BJ (cell line): ENCODE results near the gene HOXA1. TPM values are rescaled to one million over a fixed set of nuclear protein-coding genes. Genes with fewer than 3 reads are reported as not detected.

Experiments
- CTCF ChIA-PET: fragments of 350-600 bp; formaldehyde crosslinking; extraction: SDS; loops from one replicate; lab custom pipeline; 2021; ENCODE audit warnings: antibody characterized with exemption, inconsistent platforms; lab: Yijun Ruan, JAX
- POLR2A ChIA-PET: fragments of 300-600 bp; sonication (Branson Sonifier 250); formaldehyde crosslinking; extraction: SDS; loops from one replicate; lab custom pipeline; 2021; ENCODE audit warnings: antibody characterized with exemption; lab: Charles Lee
- DNase-seq: peaks from one replicate; pipeline ENCODE4 v3.0.0-alpha.2; 2011; ENCODE audit warnings: low read depth
- H3K27me3 ChIP-seq: 2 replicates; pipeline ENCODE4 v1.6.0; 2011; ENCODE audit warnings: low read length; ENCODE audit not compliant: control insufficient read depth, insufficient read depth
- H3K36me3 ChIP-seq: 2 replicates; pipeline ENCODE4 v1.5.1; 2011; ENCODE audit warnings: low read length; ENCODE audit not compliant: control insufficient read depth, insufficient read depth
- H3K4me3 ChIP-seq: 2 replicates; pipeline ENCODE4 v1.5.1; 2011; ENCODE audit warnings: low read depth, mild to moderate bottlenecking, control low read depth, low read length
- polyA plus RNA-seq: library from polyadenylated mRNA; depleted of rRNA; stranded (reverse); fragments of >200 nt; gene quantifications from 2 replicates; pipeline ENCODE4 v1.2.3, GENCODE V29; 2011
- TF ChIP-seq, protein P1 (sequence below): IDR thresholded peaks from 2 replicates; pipeline ENCODE4 v1.5.1; 2011; ENCODE audit warnings: low read depth, mild to moderate bottlenecking, control low read depth, inconsistent platforms, low read length, moderate library complexity; ENCODE audit not compliant: insufficient read depth

The HOXA1 gene
- polyA plus RNA-seq, 1 experiment = 0.91 TPM

DNA sequence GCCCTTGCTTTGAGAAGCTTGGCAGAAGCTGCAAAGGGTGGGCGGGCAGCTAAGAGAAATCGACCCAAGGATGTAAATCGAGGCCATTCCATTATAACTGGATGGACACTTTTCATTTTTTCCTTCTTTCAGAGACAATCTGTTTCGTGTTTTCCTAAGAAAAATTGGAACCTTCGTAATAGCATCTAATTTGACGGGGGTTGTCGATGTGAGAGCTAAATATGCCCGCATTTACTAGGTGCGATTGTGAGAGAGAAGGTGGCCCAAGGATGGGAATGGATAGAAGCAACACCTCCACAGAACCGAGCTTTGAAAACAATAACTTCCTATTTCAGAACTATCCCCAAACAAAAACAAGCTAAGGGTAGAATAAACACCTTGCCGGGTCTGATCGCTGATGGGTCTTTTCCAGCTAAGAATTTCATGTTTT lies 35.6 kb upstream of the HOXA1 start:
- H3K27me3 ChIP-seq = no peaks in the 10 kb centered on the region
- ChIA-PET POLR2A (no interaction called here), CTCF (interaction anchor here (0.6 to 2.2 kb wide), 12 partner anchors 8 to 1599 kb away, joined by 3 to 15 read pairs (median 5); partner anchors contain the start of gene HOXA5)
- TF ChIP-seq, protein P1, sequence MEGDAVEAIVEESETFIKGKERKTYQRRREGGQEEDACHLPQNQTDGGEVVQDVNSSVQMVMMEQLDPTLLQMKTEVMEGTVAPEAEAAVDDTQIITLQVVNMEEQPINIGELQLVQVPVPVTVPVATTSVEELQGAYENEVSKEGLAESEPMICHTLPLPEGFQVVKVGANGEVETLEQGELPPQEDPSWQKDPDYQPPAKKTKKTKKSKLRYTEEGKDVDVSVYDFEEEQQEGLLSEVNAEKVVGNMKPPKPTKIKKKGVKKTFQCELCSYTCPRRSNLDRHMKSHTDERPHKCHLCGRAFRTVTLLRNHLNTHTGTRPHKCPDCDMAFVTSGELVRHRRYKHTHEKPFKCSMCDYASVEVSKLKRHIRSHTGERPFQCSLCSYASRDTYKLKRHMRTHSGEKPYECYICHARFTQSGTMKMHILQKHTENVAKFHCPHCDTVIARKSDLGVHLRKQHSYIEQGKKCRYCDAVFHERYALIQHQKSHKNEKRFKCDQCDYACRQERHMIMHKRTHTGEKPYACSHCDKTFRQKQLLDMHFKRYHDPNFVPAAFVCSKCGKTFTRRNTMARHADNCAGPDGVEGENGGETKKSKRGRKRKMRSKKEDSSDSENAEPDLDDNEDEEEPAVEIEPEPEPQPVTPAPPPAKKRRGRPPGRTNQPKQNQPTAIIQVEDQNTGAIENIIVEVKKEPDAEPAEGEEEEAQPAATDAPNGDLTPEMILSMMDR = no peak
- no peak for DNase-seq
- peak overlapping the region; percentile 78 for H3K4me3 ChIP-seq
- no peaks in the 10 kb centered on the region for H3K36me3 ChIP-seq

DNA sequence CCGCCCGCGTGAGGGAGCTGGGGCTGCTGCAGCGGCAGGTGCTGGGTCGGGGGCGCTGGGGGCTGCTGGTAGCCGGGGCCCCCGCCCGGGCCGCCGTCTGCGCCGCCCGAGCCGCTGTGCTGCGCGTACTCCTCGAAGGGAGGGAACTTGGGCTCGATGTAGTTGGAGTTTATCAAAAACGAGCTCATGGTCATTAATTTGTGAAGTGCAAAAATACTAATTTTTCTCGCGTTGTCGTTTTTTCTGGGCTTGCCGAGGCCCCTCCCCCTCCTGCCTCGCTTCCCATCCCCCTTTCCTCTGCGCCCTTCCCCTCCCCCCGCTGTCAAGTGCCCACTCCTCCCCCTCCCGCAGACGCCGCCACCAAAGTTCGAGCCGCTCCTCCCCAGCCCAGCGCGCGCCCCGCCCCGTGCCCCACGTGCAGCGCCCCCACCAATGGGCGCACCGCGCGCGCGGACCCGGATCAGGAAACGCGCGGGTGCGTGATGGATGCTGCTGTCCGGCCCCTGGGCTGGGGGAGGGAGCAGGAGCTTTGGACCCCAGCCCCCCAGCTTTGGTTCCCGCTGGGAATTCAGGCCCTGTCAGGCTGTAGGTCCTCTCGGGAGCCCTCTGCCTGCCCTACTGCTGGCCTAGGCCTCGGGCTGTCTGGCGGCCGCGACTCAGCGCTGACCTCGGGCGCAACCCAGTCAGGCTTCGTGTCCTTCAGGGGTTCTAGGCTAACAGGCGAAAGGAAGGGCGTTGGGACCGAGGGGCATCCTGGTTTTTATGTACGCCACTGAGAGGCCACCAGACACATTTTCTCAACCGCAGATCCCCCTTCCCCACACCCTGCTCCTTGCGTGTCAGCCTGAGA lies 35.0 kb upstream of the HOXA1 start, which contains the start of gene HOXA4:
HOXA4 (minus strand) TSS at position 218 of the 850 bp plus-strand sequence; CDS start at position 194, 24 bp downstream.
- TF ChIP-seq, protein P1 = no peak

DNA sequence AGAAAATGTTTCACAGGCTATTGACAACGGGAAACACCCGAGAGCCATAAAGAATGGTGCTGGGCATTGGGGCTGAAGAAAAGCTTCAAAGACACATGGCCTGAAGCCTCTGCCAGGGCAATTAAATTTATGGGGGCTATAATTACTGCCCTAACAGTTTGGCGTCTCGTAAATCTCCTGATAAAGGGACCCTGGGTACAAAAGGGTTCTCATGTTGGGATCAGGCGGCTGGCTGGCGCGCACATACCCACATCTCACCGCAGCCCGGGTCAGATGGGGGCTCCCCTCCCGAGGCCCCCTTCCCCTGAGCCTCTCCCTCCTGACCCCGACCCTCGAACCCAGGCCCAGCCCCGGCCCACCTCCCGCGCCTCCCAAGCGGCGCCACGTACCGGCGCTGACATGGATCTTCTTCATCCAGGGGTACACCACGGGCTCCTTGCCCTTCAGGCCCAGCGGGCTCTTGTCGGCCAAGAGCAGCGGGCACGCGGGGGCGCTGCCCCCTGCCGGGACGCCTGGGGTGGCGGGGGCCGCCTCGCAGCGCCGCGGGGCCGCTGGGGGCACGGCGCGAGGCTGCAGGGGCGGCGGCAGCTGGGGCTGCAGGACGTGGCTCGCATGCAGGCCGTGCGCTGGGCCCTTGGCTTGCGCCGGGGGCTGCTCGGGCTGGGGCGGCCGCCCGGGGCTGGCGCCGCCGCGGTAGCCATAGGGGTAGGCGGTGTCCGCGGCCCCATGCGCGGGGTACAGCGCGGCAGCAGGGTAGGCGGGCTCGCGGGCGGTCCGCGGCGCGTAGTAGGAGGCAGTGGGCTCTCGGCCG lies 34.1 kb upstream of the HOXA1 start:
- Histone ChIP-seq H3K27me3 (no peaks in the 10 kb centered on the region), H3K4me3 (peak overlapping the region; percentile 78), H3K36me3 (no peaks in the 10 kb centered on the region)
- POLR2A ChIA-PET = no interaction called here
- TF ChIP-seq, protein P1 = peak; percentile 33; the same call in 1 of the 2 replicates
- no peak for DNase-seq
- CTCF ChIA-PET = interaction anchor here (0.9 to 2.4 kb wide), 4 partner anchors 13 to 272 kb away, joined by 4 to 15 read pairs (median 6); partner anchors contain the start of gene HOXA5

More for the DNA sequence above, 35.0 kb upstream of the HOXA1 start, which contains the start of gene HOXA4:
- Histone ChIP-seq H3K4me3 (peak within 1 kb of the TSS; percentile 78), H3K27me3 (no peaks in the 10 kb centered on the region), H3K36me3 (no peaks in the 10 kb centered on the region)
- no peak for DNase-seq
- POLR2A ChIA-PET = no interaction called here
- CTCF ChIA-PET = interaction anchor here (0.6 to 2.2 kb wide), 10 partner anchors 10 to 1599 kb away, joined by 3 to 15 read pairs (median 4); partner anchors contain the start of gene HOXA5

DNA sequence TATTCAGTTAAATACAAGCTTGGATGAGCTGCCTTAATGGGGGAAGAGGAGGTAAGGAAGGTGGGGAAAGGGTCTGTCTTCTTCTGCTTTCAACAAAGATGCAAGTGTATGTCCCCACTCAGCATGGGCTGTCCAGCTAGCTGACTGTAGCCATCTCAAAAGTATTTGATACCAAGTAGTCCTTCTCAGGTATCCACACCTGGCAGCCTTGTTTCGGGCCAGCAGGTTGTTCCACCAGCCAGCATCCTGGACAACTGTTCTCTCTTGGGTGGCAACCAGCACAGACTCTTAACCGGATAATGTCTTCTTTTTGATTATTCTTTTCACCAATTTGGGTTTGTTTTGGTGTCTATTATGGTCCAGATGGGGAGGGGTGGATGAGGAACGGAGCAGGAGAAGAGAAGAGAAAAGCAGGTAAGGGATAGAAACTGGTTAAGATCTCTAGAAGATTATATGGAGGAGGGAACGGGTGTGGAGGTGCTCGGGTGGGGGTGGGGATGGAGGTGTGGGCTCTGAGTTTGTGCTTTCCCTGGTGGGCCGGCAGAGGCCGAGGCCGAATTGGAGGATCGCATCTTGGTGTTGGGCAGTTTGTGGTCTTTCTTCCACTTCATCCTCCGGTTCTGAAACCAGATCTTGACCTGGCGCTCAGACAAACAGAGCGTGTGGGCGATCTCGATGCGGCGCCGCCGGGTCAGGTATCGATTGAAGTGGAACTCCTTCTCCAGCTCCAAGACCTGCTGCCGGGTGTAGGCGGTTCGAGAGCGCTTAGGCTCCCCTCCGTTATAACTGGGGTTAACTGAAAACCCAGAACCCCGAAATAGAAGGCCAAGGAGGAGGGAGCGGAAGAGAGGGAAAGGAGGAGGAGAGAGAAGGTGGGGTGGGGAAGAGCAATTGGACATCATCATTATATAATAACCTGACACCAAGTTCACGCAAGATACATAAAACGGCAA lies 33.3 kb upstream of the HOXA1 start:
- no peaks in the 10 kb centered on the region for H3K27me3 ChIP-seq
- CTCF ChIA-PET = interaction anchor here (1.7 to 2.4 kb wide), 2 partner anchors 14 to 32 kb away, joined by 4 to 6 read pairs; no protein-coding TSS in a partner anchor
- TF ChIP-seq, protein P1 = no peak
- H3K4me3 ChIP-seq = no peak overlapping the region
- no peaks in the 10 kb centered on the region for H3K36me3 ChIP-seq
- DNase-seq = no peak
- POLR2A ChIA-PET = no interaction called here
